GM19035 (cell line): ENCODE results near the gene DENND6B.
"Not testable (repeated sequence)": the region's sequence is repeated elsewhere in the genome, so short reads cannot be mapped to it uniquely, and the experiment has no call there.

ENCODE experiments used
- ATAC-seq: cut with Tn5 transposase; IDR thresholded peaks from one replicate; pipeline ENCODE4 v1.9.1; 2021; ENCODE audit not compliant: unreplicated experiment

Gene DENND6B, protein sequence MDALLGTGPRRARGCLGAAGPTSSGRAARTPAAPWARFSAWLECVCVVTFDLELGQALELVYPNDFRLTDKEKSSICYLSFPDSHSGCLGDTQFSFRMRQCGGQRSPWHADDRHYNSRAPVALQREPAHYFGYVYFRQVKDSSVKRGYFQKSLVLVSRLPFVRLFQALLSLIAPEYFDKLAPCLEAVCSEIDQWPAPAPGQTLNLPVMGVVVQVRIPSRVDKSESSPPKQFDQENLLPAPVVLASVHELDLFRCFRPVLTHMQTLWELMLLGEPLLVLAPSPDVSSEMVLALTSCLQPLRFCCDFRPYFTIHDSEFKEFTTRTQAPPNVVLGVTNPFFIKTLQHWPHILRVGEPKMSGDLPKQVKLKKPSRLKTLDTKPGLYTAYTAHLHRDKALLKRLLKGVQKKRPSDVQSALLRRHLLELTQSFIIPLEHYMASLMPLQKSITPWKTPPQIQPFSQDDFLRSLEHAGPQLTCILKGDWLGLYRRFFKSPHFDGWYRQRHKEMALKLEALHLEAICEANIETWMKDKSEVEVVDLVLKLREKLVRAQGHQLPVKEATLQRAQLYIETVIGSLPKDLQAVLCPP

DNA sequence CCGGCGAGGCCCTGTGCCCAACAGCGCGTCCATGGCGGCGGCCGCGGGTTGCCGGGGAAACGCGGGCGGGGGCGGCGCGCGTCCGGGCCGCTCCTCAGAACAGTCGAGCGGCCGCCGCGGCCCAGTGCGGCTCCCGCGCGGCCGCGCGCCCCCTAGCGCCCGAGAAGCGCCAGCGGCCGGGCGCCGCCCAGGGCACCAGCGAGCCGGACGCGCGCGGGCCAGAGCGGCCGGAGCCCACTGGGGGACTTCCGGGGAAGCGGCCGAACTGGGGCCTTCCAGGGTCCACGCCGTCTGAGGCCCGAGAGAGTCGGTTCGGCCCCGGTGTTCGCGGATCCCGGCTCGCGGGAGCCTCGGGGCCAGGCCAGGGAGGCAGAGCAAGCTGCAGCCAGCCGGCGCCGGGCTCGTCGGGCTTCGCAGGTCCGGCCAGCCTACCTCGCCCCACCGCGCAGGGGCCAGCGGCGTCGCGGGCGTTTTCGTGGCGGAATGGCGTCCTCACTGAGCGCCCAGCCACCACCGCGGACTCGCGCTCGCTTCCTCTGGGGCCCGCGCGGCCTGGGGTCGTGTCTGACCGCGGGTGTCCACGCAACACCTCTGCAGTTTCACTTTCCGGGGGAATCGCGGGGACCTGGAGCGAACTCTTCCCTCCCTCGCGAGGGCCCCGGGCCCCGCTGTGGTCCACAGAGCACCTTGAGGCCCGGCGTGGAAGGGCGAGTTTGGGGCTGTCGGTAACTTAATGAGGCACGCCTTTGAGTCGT lies at the start of gene DENND6B:
TSS of gene DENND6B (minus strand) at position 57 of the 755 bp plus-strand sequence. CDS start at position 33, 24 bp downstream.
- peak; percentile 82 for ATAC-seq

GRCh38 chr22:50376085-50376651 lies 49.4 kb upstream of the DENND6B start:
- no peak for ATAC-seq

DNA sequence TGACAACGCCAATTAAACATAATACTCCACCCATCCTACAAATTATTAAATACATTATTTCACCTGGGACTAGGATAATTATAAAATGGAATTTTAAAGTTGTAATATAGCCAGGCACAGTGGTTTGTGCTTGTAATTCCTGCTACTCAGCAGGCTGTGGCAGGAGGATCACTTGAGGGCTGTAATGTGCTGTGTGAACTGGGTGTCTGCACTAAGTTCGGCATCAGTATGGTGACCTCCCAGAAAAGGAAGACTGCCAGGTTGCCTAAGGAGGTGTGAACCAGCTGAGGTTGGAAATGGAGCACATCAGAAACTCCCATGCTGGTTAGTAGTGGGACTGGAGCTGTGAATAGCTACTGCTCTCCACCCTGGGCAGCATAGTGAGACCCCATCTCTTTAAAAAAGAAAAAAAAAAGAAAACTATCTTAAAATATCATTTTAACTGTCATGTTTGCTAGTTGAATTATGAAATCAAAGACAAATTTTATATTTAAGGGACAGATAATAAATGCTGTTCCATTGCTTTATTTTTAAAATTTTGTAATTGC lies 44.4 kb upstream of the DENND6B start:
- ATAC-seq = no peak

- no peak for ATAC-seq
These were observed 41.1 kb upstream of the DENND6B start for GRCh38 chr22:50367778-50368500.

GRCh38 chr22:50363803-50364194 lies 37.0 kb upstream of the DENND6B start:
- ATAC-seq = not testable (repeated sequence)

GRCh38 chr22:50363166-50363802 lies 36.5 kb upstream of the DENND6B start:
- no peak for ATAC-seq

DNA sequence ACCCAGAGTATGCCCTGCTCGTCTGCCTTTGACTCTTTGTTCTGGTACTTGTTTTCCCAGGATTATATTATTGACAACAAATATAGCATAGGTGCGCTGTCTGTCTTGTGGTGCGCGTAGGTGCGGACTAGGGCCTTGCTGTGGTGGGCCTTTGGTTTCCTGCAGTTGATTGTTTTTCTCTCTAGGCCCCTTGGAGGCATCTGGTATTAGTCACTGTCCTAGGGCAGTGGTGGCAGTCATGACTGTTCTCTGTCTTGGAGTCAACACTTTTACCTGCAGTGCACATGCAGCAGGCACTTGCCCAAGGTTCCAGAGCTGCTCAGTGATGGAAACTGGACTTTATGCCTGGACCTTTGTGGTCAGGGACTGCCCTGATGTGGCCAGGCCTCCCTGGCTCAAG lies 34.9 kb upstream of the DENND6B start:
- no peak for ATAC-seq

- no peak for ATAC-seq
These were observed 34.4 kb upstream of the DENND6B start for GRCh38 chr22:50361222-50361621.

GRCh38 chr22:50360578-50360977 lies 33.8 kb upstream of the DENND6B start:
- no peak for ATAC-seq

- ATAC-seq = no peak
These were observed 30.9 kb upstream of the DENND6B start for GRCh38 chr22:50357756-50358155.

GRCh38 chr22:50357222-50357621 lies 30.4 kb upstream of the DENND6B start:
- ATAC-seq = no peak

- no peak for ATAC-seq
These were observed 29.4 kb upstream of the DENND6B start for GRCh38 chr22:50356186-50356585.

GRCh38 chr22:50348058-50348457 lies 21.2 kb upstream of the DENND6B start:
- ATAC-seq = no peak

GRCh38 chr22:50347157-50347556 lies 20.3 kb upstream of the DENND6B start:
- no peak for ATAC-seq

DNA sequence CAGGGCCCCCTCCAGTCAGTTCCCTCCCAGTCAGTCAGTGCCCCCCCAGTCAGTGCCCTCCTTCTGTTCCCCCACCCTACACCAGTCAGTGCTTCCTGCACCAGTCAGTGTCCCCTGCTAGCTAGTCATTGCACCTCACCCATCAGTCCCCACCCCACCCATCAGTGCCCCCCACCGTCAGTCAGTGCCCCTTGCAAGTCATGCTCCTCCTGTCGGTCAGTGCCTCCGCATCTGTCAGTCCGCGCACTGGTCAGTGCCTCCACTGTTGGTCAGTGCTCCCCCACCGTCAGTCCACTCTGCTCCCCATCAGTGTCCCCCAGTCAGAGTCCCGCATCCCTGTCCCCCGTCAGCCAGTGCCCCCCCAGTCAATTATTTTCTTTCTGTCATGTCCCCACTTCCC lies 19.7 kb upstream of the DENND6B start:
- no peak for ATAC-seq

DNA sequence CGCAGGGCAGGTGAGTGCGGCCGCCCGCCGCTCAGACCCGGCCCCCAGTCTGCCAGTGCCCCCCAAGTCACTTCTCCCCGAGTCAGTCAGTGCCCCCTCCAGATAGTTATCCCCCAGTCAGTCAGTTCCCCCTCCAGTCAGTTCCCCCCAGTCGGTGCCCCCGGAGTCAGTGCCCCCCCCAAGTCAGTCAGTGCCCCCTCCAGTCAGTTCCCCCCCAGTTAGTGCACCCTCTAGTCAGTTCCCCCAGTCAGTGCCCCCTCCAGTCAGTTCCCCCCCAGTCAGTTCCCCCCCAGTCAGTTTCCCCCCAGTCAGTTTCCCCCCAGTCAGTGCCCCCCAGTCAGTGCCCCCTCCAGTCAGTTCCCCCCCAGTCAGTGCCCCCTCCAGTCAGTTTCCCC lies 16.7 kb upstream of the DENND6B start:
- ATAC-seq = no peak

DNA sequence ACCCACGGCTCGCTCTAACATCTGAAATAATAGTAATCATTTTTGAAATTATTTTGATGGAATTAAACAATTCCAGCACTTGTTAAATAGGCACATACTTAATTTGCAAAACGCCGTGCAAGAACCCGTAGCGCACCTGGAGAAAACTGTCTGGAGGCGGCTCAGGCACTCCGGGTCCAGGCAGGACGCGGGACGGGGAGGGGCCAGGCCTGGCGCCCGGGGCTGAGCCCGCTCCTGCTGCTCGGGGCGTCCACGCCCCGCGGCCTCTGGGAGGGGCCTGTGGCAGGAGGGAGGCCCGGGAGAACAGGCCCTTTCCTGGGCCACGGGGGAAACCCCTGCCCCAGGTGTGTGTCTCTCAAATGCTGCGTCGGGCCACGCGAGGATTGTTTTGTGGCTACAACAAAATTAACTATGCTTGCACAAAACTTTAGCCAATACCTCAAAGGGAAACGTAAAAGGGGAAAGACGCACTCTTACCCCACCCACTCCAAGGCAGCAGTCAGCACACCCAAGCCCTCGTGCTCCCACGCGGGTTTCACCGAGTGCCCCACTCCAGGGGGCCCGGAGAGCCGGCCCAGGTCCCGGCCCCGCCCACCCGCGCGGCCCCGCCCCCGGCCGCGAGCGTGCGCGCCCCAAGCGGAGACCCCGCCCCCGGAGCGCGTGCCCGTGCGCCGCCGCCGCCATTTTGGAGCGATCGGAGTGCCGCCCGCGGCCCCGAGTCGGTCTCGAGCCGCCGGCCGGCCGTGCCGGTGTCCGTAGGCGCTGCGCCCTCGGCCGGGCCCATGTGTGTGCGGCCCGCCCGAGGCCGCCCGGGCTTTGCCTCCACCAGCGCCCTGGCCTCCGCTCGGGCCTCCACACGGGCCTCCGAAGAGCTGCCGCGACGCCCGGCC lies 16.1 kb upstream of the DENND6B start, which contains the start of gene PPP6R2:
TSS of gene PPP6R2 (plus strand) at position 677 of the 890 bp plus-strand sequence. CDS start 50,582 bp downstream, outside the sequence.
- ATAC-seq = peak; percentile 74

GRCh38 chr22:50341977-50342650 lies 15.3 kb upstream of the DENND6B start:
- peak; percentile 63 for ATAC-seq
